Calu3 (cell line): ENCODE data around the gene CYP1A2. TPM values are rescaled to one million over a fixed set of nuclear protein-coding genes. Genes with fewer than 3 reads are reported as not detected.

ENCODE experiments used
- BruUV-seq: library from RNA; stranded (reverse); fragments of 400-500 nt; replicated peaks from 2 replicates; lab custom pipeline; 2021; lab: Mats Ljungman, UMichigan
- CTCF ChIA-PET: fragments of 300-600 bp; sonication (Branson Sonifier 250); formaldehyde crosslinking; loops from one replicate; lab custom pipeline; 2022; ENCODE audit warnings: antibody characterized with exemption; lab: Charles Lee
- DNase-seq: peaks from one replicate; pipeline ENCODE4 v3.0.0; 2022
- H3K27ac Mint-ChIP-seq: one replicate; pipeline ENCODE4 v1.8.0; 2022; ENCODE audit warnings: mixed read lengths; ENCODE audit not compliant: unreplicated experiment
- H3K27me3 Mint-ChIP-seq: one replicate; pipeline ENCODE4 v1.8.0; 2022; ENCODE audit warnings: mixed read lengths; ENCODE audit not compliant: unreplicated experiment
- H3K36me3 Mint-ChIP-seq: one replicate; pipeline ENCODE4 v1.8.0; 2022; ENCODE audit warnings: mild to moderate bottlenecking, moderate library complexity, mixed read lengths; ENCODE audit not compliant: insufficient read depth, unreplicated experiment
- H3K4me1 Mint-ChIP-seq: one replicate; pipeline ENCODE4 v1.8.0; 2022; ENCODE audit warnings: mild to moderate bottlenecking, low read depth, mixed read lengths; ENCODE audit not compliant: unreplicated experiment
- H3K4me3 Mint-ChIP-seq: one replicate; pipeline ENCODE4 v1.8.0; 2022; ENCODE audit warnings: mild to moderate bottlenecking, low read depth, moderate library complexity, mixed read lengths; ENCODE audit not compliant: unreplicated experiment
- H3K9me3 Mint-ChIP-seq: one replicate; pipeline ENCODE4 v1.8.0; 2022; ENCODE audit warnings: low read depth, mixed read lengths; ENCODE audit not compliant: unreplicated experiment
- CTCF ChIP-seq: fragments of 200-600 bp; IDR thresholded peaks from one replicate; pipeline ENCODE4 v1.8.0; 2022; ENCODE audit warnings: antibody characterized with exemption; ENCODE audit not compliant: unreplicated experiment
- intact Hi-C: fragments of 100-400 bp; cut with micrococcal nuclease; formaldehyde crosslinking; loops from one replicate; pipeline ENCODE4 v1.10.0; 2022; ENCODE audit not compliant: unreplicated experiment
- microRNA-seq: library from miRNA; unstranded; fragments of <30 nt; microRNA quantifications from one replicate; pipeline ENCODE4 v1.2.0, GENCODE V29; 2022
- total RNA-seq: library from RNA; stranded (reverse); gene quantifications from 2 replicates; pipeline ENCODE4 v1.2.3, GENCODE V29; 2022

CYP1A2 gene
- total RNA-seq, 1 experiment from 2014 or later, result not detected

DNA sequence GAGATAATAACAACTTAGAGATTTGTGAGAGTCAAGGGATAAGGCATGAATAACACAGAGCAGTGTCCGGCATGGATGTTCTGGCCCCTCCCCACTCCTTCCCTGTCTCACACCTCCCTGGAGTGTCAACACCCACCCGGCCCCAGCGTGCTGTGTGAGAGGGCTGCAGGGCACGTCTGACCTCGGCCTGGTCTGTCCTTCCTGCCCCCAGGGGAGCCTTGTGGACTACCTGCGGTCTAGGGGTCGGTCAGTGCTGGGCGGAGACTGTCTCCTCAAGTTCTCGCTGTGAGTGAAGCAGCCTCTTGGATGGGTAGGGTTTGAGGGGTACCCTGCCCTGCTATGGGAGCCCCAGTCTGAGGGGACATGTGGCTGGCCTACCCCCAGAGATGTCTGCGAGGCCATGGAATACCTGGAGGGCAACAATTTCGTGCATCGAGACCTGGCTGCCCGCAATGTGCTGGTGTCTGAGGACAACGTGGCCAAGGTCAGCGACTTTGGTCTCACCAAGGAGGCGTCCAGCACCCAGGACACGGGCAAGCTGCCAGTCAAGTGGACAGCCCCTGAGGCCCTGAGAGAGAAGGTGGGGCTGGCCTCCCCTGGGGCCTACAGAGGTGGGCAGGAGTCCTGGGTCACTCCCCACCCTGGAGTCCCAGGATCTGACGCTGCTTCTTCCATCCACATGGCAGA, 52.8 kb downstream of the CYP1A2 start:
- CTCF ChIA-PET, result interaction anchor here (1.1 to 2.4 kb wide), 3 partner anchors 20 to 100 kb away, joined by 3 to 19 read pairs (median 5); partner anchors contain the start of gene CSK

DNA sequence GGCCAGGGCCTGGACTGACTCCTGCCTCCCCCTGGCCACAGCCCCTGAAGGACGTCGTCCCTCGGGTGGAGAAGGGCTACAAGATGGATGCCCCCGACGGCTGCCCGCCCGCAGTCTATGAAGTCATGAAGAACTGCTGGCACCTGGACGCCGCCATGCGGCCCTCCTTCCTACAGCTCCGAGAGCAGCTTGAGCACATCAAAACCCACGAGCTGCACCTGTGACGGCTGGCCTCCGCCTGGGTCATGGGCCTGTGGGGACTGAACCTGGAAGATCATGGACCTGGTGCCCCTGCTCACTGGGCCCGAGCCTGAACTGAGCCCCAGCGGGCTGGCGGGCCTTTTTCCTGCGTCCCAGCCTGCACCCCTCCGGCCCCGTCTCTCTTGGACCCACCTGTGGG, 53.6 kb downstream of the CYP1A2 start:
- H3K4me3 Mint-ChIP-seq, result no peak overlapping the region
- intact Hi-C loops, result no loop called here
- peaks cover 31% of the 10 kb centered on the region for H3K36me3 Mint-ChIP-seq
- no peaks in the 10 kb centered on the region for H3K4me1 Mint-ChIP-seq
- TF ChIP-seq CTCF, result no peak
- BruUV-seq, result no TSS peak
- CTCF ChIA-PET, result no interaction called here
- DNase-seq, result no peak
- peaks cover 11% of the 10 kb centered on the region for H3K27me3 Mint-ChIP-seq
- H3K27ac Mint-ChIP-seq, result no peak overlapping the region
- H3K9me3 Mint-ChIP-seq, result no peaks in the 10 kb centered on the region

More for the DNA sequence above, 52.8 kb downstream of the CYP1A2 start:
- no peak for DNase-seq
- intact Hi-C loops, result no loop called here
- no peaks in the 10 kb centered on the region for H3K9me3 Mint-ChIP-seq
- BruUV-seq, result no TSS peak
- peaks cover 31% of the 10 kb centered on the region for H3K36me3 Mint-ChIP-seq
- TF ChIP-seq CTCF, result no peak
- no peaks in the 10 kb centered on the region for H3K4me1 Mint-ChIP-seq
- no peak overlapping the region for H3K27ac Mint-ChIP-seq
- H3K27me3 Mint-ChIP-seq, result peaks cover 3% of the 10 kb centered on the region
- H3K4me3 Mint-ChIP-seq, result no peak overlapping the region

- H3K27me3 Mint-ChIP-seq, result peaks cover 13% of the 10 kb centered on the region
- CTCF ChIA-PET, result no interaction called here
- no peak for TF ChIP-seq CTCF
- intact Hi-C loops, result no loop called here
- H3K4me3 Mint-ChIP-seq, result no peak overlapping the region
- H3K9me3 Mint-ChIP-seq, result no peaks in the 10 kb centered on the region
- H3K36me3 Mint-ChIP-seq, result peaks cover 31% of the 10 kb centered on the region
- TSS peak; percentile 55 for BruUV-seq
- H3K4me1 Mint-ChIP-seq, result no peaks in the 10 kb centered on the region
- H3K27ac Mint-ChIP-seq, result no peak overlapping the region
- no peak for DNase-seq
Measured at GRCh38 chr15:74802862-74803447, 54.3 kb downstream of the CYP1A2 start.

DNA sequence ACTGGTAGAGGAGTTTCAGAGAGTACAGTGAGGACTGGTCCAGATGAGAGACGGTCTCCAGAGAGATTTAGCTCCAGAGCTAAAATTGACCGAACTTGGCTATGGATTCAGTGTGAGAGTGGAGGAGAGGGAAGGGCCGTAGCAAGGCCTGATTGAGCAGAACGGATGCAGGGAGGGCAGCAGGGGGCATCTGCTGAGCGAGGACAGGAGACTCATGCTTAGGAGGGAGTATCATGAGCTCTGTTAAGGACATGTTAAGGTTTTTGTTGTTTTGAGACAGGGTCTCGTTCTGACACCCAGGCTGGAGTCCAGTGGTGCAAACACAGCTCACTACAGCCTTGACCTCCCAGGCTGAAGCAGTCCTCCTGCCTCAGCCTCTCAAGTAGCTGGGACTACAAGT, 56.3 kb downstream of the CYP1A2 start:
- Mint-ChIP-seq H3K4me3 (no peak overlapping the region), H3K4me1 (no peaks in the 10 kb centered on the region), H3K27me3 (peaks cover 29% of the 10 kb centered on the region), H3K36me3 (peaks cover 31% of the 10 kb centered on the region), H3K27ac (no peak overlapping the region), H3K9me3 (no peaks in the 10 kb centered on the region)
- TF ChIP-seq CTCF, result no peak
- no TSS peak for BruUV-seq
- intact Hi-C loops, result no loop called here
- DNase-seq, result no peak
- CTCF ChIA-PET, result no interaction called here

Small RNAs within 50 kb of the gene (microRNA-seq; reads per million reads assigned to microRNA genes)
- gene MIR4513, result not detected

Other genes starting within 250 kb of the CYP1A2 start
- 10.6 and 11.2 TPM in 2 replicates for gene ARID3B, start 207.6 kb upstream of the CYP1A2 start, total RNA-seq
- 89.2 and 93.5 TPM in 2 replicates for gene CLK3, start 133.0 kb upstream of the CYP1A2 start, total RNA-seq
- 65.1 and 70.1 TPM in 2 replicates for gene EDC3, start 52.8 kb upstream of the CYP1A2 start, total RNA-seq
- gene CYP1A1, start 23.3 kb upstream of the CYP1A2 start, total RNA-seq, result 3.0 and 3.4 TPM in 2 replicates
- 82.6 and 85.1 TPM in 2 replicates for gene CSK, start 33.2 kb downstream of the CYP1A2 start, total RNA-seq
- gene LMAN1L, start 64.0 kb downstream of the CYP1A2 start, total RNA-seq, result 0.35 and 1.1 TPM in 2 replicates
- 0.21 and 0.29 TPM in 2 replicates for gene CPLX3, start 77.8 kb downstream of the CYP1A2 start, total RNA-seq
- gene ULK3, start 94.3 kb downstream of the CYP1A2 start, total RNA-seq, result 33.8 and 42.2 TPM in 2 replicates
- gene SCAMP2, start 124.5 kb downstream of the CYP1A2 start, total RNA-seq, result 114 and 115 TPM in 2 replicates
- 63.3 and 76.1 TPM in 2 replicates for gene MPI, start 141.2 kb downstream of the CYP1A2 start, total RNA-seq
- gene FAM219B, start 158.0 kb downstream of the CYP1A2 start, total RNA-seq, result 48.1 and 56.2 TPM in 2 replicates
- gene COX5A, start 189.2 kb downstream of the CYP1A2 start, total RNA-seq, result 272 and 280 TPM in 2 replicates
- 14.9 and 19.2 TPM in 2 replicates for gene RPP25, start 207.9 kb downstream of the CYP1A2 start, total RNA-seq
- gene SCAMP5, start 246.7 kb downstream of the CYP1A2 start, total RNA-seq, result 10.7 and 13.6 TPM in 2 replicates